Prostate gland (tissue), 2 donors: ENCODE measurements around the gene CR2. TPM values are rescaled to one million over a fixed set of nuclear protein-coding genes. Genes with fewer than 3 reads are reported as not detected.
A peak's percentile ranks its signal among the peaks of the same experiment; 100 is the strongest.
"Not testable (repeated sequence)": the region's sequence is repeated elsewhere in the genome, so short reads cannot be mapped to it uniquely, and the experiment has no call there.

Experiments
- DNase-seq: peaks from one replicate; pipeline ENCODE4 v3.0.0-alpha.2; 2019; ENCODE audit warnings: low spot score
- H3K27ac ChIP-seq, 2 donors: fragments of 200-600 bp; sonication (generic); 2 replicates each; pipeline ENCODE4 v1.5.1; 2017 to 2019
- H3K27me3 ChIP-seq: fragments of 200-600 bp; sonication (generic); replicated peaks from 2 replicates; pipeline ENCODE4 v1.5.1; 2019; ENCODE audit not compliant: insufficient read depth
- H3K36me3 ChIP-seq, 2 donors: fragments of 200-600 bp; sonication (generic); 1 replicate in 1 of 2; 2 replicates in 1 of 2; pipeline versions ENCODE4 v1.5.1 to v1.8.1; 2017 to 2019
- H3K4me1 ChIP-seq: fragments of 200-600 bp; sonication (generic); replicated peaks from 2 replicates; pipeline ENCODE4 v1.5.1; 2019
- H3K4me3 ChIP-seq, 2 donors: fragments of 200-600 bp; sonication (generic); 2 replicates each; pipeline ENCODE4 v1.5.1; 2017 to 2019
- H3K9me3 ChIP-seq: fragments of 200-600 bp; sonication (generic); 2 replicates; pipeline ENCODE4 v1.5.1; 2017
- CTCF ChIP-seq, 4 experiments: fragments of 200-600 bp in 2 of 4; fragments of 450-650 bp in 2 of 4; sonication (generic) in 2 of 4; IDR thresholded peaks; 1 replicate in 3 of 4; 2 replicates in 1 of 4; pipeline ENCODE4 v1.5.1; 2016 to 2019; ENCODE audit warnings: antibody characterized with exemption in 4 of 4, mild to moderate bottlenecking in 2 of 4, moderate library complexity in 2 of 4
- POLR2A ChIP-seq: fragments of 450-650 bp; IDR thresholded peaks from one replicate; pipeline ENCODE4 v1.6.1; 2016; ENCODE audit warnings: antibody characterized with exemption, mild to moderate bottlenecking
- POLR2AphosphoS5 ChIP-seq: sonication (generic); formaldehyde crosslinking; IDR thresholded peaks from one replicate; pipeline ENCODE4 v1.6.1; 2017; ENCODE audit warnings: antibody characterized with exemption
- WGBS: methylation state at CpG from one replicate; pipeline ENCODE4 v1.1.5; 2018; 5-methylcytosine and 5-hydroxymethylcytosine counted together
- intact Hi-C: fragments of 100-400 bp; cut with DNase I; formaldehyde crosslinking; loops from one replicate; pipeline ENCODE4 v1.14.2; 2022
- total RNA-seq, 2 donors: library from RNA; depleted of rRNA; stranded (reverse); fragments of >200 nt; gene quantifications; one replicate each; pipeline ENCODE4 v1.1.0, GENCODE V29; 2016

The CR2 gene
- total RNA-seq, 2 donors from 2014 or later = 0.51 TPM; not detected in 1

- intact Hi-C loops = no loop called here
- no peaks in the 10 kb centered on the region for H3K9me3 ChIP-seq
- 97% methylated on average over 1 of the region's 1 CpG for WGBS
- H3K4me3 ChIP-seq = no peak overlapping the region
- DNase-seq = no peak
- no peaks in the 10 kb centered on the region for H3K36me3 ChIP-seq
- no peak overlapping the region for H3K27ac ChIP-seq
- TF ChIP-seq POLR2A = no peak
- TF ChIP-seq POLR2AphosphoS5 = no peak
- TF ChIP-seq CTCF (IDR thresholded peaks at IDR 0.05) = no peak
- H3K27me3 ChIP-seq = peaks cover 6% of the 10 kb centered on the region
- no peaks in the 10 kb centered on the region for H3K4me1 ChIP-seq
Measured at GRCh38 chr1:207494171-207494570, 40.0 kb downstream of the CR2 start.

- intact Hi-C loops, H3K27ac ChIP-seq, H3K4me3 ChIP-seq, H3K36me3 ChIP-seq, H3K4me1 ChIP-seq, H3K27me3 ChIP-seq, DNase-seq, H3K9me3 ChIP-seq: not testable (repeated sequence)
- WGBS = 79% methylated on average over 8 of the region's 8 CpGs
Measured at GRCh38 chr1:207495281-207495680, 41.2 kb downstream of the CR2 start.

- WGBS = 3% methylated on average over 66 of the region's 68 CpGs
- H3K36me3 ChIP-seq = no peaks in the 10 kb centered on the region
- TF ChIP-seq POLR2A (no peak), POLR2AphosphoS5 (no peak), CTCF (IDR thresholded peaks at IDR 0.05) (no peak)
- intact Hi-C loops = no loop called here
- no peaks in the 10 kb centered on the region for H3K4me1 ChIP-seq
- no peaks in the 10 kb centered on the region for H3K9me3 ChIP-seq
- H3K27me3 ChIP-seq = peaks cover 6% of the 10 kb centered on the region
- no peak within 1 kb of the TSS for H3K27ac ChIP-seq
- no peak for DNase-seq
- peak within 1 kb of the TSS; percentile 14 to 15 for H3K4me3 ChIP-seq
Measured at GRCh38 chr1:207495801-207496792, 42.0 kb downstream of the CR2 start, which contains the start of gene CR1. Gene CR1 (plus strand): TSS chr1:207496157. CDS start chr1:207496268, 111 bp downstream.

GRCh38 chr1:207497941-207498340, 43.8 kb downstream of the CR2 start:
- Histone ChIP-seq H3K27me3 (peaks cover 2% of the 10 kb centered on the region), H3K4me3 (no peak overlapping the region), H3K36me3 (no peaks in the 10 kb centered on the region), H3K27ac (no peak overlapping the region), H3K4me1 (no peaks in the 10 kb centered on the region), H3K9me3 (no peaks in the 10 kb centered on the region)
- DNase-seq = no peak
- TF ChIP-seq POLR2AphosphoS5 (no peak), CTCF (IDR thresholded peaks at IDR 0.05) (no peak), POLR2A (no peak)
- intact Hi-C loops = no loop called here
- WGBS = 57% methylated on average over 5 of the region's 5 CpGs

- H3K36me3 ChIP-seq = no peaks in the 10 kb centered on the region
- DNase-seq = peak; percentile 64
- 3% methylated on average over 4 of the region's 4 CpGs for WGBS
- peaks cover 2% of the 10 kb centered on the region for H3K27me3 ChIP-seq
- no peaks in the 10 kb centered on the region for H3K4me1 ChIP-seq
- no peaks in the 10 kb centered on the region for H3K9me3 ChIP-seq
- intact Hi-C loops = no loop called here
- H3K4me3 ChIP-seq = no peak overlapping the region
- TF ChIP-seq POLR2AphosphoS5 (no peak), CTCF (IDR thresholded peaks at IDR 0.05) (peak in 3 of 4 experiments; percentile 56 to 72 (median 70)), POLR2A (no peak)
- no peak overlapping the region for H3K27ac ChIP-seq
Measured at GRCh38 chr1:207499573-207499972, 45.4 kb downstream of the CR2 start.
